ENCODE measurements around the gene BICD1.

The BICD1 gene

GRCh38 chr12:32124637-32125036, 18.0 kb downstream of the BICD1 start:
- H3K4me3 ChIP-seq (ENCODE audit: low read depth, low read length), result no peak overlapping the region
- no peak for TF ChIP-seq CTCF (IDR thresholded peaks at IDR 0.05; ENCODE audit: low read depth, low read length)

GRCh38 chr12:32125455-32126084, 18.9 kb downstream of the BICD1 start:
- TF ChIP-seq CTCF (IDR thresholded peaks at IDR 0.05; ENCODE audit: low read depth, low read length), result no peak
- H3K4me3 ChIP-seq (ENCODE audit: low read depth, low read length), result no peak overlapping the region

- no peak for TF ChIP-seq CTCF (IDR thresholded peaks at IDR 0.05; ENCODE audit: low read depth, low read length)
- no peak overlapping the region for H3K4me3 ChIP-seq (ENCODE audit: low read depth, low read length)
Observed at GRCh38 chr12:32126720-32127119, 20.1 kb downstream of the BICD1 start.

GRCh38 chr12:32131666-32132065, 25.0 kb downstream of the BICD1 start:
- no peak overlapping the region for H3K4me3 ChIP-seq (ENCODE audit: low read depth, low read length)
- no peak for TF ChIP-seq CTCF (IDR thresholded peaks at IDR 0.05; ENCODE audit: low read depth, low read length)

GRCh38 chr12:32134101-32134888, 27.6 kb downstream of the BICD1 start:
- H3K4me3 ChIP-seq (ENCODE audit: low read depth, low read length), result no peak overlapping the region

DNA sequence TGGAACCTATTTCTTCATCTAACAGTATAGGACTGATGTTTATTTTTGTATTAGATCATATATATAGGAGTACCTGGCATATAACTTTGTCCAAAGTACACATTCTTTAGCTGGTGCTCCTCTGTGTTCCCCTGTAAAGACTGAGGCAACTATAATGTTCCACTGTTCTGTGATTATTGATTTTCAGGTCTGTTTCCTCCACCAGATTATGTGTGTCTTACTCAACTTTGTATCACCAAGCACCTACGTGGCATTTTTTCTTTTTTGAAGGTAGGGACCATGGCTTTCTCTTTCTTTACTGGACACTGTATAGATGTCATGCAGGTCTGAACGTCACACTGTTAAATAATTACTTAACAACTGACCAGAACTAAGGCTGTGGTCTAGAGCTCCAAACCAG, 29.3 kb downstream of the BICD1 start:
- no peak overlapping the region for H3K4me3 ChIP-seq (ENCODE audit: low read depth, low read length)
- no peak for TF ChIP-seq CTCF (IDR thresholded peaks at IDR 0.05; ENCODE audit: low read depth, low read length)

More at GRCh38 chr12:32134101-32134888, 27.6 kb downstream of the BICD1 start:
- TF ChIP-seq CTCF (IDR thresholded peaks at IDR 0.05; ENCODE audit: low read depth, low read length), result no peak

DNA sequence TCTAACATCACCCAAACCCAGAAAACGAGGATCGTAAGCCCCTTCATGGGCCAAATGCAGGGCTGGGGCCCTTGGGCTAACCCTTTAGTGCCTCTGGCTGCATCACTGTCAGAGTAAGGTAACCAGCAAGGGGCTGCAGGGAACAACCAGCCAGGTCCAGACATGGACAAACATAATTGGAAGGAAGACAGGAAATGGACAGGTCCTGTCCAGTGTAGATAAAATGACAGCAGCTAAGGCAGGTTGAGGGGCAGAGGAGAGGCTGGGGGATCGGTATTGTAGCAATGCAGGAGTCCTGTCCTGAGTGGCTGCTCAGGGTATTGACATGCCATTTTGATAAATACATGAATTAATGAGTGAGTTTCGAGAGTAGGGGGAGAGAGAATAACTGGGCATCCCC, 29.8 kb downstream of the BICD1 start:
- H3K4me3 ChIP-seq (ENCODE audit: low read depth, low read length), result no peak overlapping the region
- no peak for TF ChIP-seq CTCF (IDR thresholded peaks at IDR 0.05; ENCODE audit: low read depth, low read length)
